GM15510 (cell line): Measurements from ENCODE around the gene CDH1.

Source experiments
- POLR2A ChIP-seq: IDR thresholded peaks from 3 replicates; pipeline ENCODE4 v1.6.1; 2011; ENCODE audit warnings: borderline replicate concordance; ENCODE audit not compliant: insufficient read length; ENCODE audit errors: extremely low read depth

Gene CDH1

GRCh38 chr16:68737046-68737729 is at the start of gene CDH1:
TSS of gene CDH1 (plus strand) at chr16:68737292. CDS start at chr16:68737416, 124 bp downstream.
- TF ChIP-seq POLR2A: no peak

GRCh38 chr16:68689921-68690320 is 47.2 kb upstream of the CDH1 start:
- no peak for TF ChIP-seq POLR2A

- no peak for TF ChIP-seq POLR2A
Observed at GRCh38 chr16:68695575-68695974, 41.5 kb upstream of the CDH1 start.

GRCh38 chr16:68696514-68696913 is 40.6 kb upstream of the CDH1 start:
- no peak for TF ChIP-seq POLR2A

- TF ChIP-seq POLR2A: no peak
Observed at GRCh38 chr16:68698091-68698490, 39.0 kb upstream of the CDH1 start.

GRCh38 chr16:68700120-68700519 is 37.0 kb upstream of the CDH1 start:
- no peak for TF ChIP-seq POLR2A

GRCh38 chr16:68700831-68701230 is 36.3 kb upstream of the CDH1 start:
- TF ChIP-seq POLR2A: no peak

GRCh38 chr16:68704232-68704867 is 32.7 kb upstream of the CDH1 start:
- TF ChIP-seq POLR2A: no peak

GRCh38 chr16:68707340-68708152 is 29.5 kb upstream of the CDH1 start:
- TF ChIP-seq POLR2A: no peak

- TF ChIP-seq POLR2A: no peak
Observed at GRCh38 chr16:68710211-68710610, 26.9 kb upstream of the CDH1 start.

GRCh38 chr16:68711421-68712139 is 25.5 kb upstream of the CDH1 start:
- no peak for TF ChIP-seq POLR2A

GRCh38 chr16:68713361-68713760 is 23.7 kb upstream of the CDH1 start:
- TF ChIP-seq POLR2A: no peak

- TF ChIP-seq POLR2A: no peak
Observed at GRCh38 chr16:68715471-68715870, 21.6 kb upstream of the CDH1 start.

- TF ChIP-seq POLR2A: no peak
Observed at GRCh38 chr16:68717684-68718083, 19.4 kb upstream of the CDH1 start.

GRCh38 chr16:68718590-68718989 is 18.5 kb upstream of the CDH1 start:
- no peak for TF ChIP-seq POLR2A
